Naive B cell (primary cell): ENCODE data around the gene TUBB2A. TPM values are rescaled to one million over a fixed set of nuclear protein-coding genes. Genes with fewer than 3 reads are reported as not detected.
"Not testable (repeated sequence)": the region's sequence is repeated elsewhere in the genome, so short reads cannot be mapped to it uniquely, and the experiment has no call there.

ENCODE experiments used
- ATAC-seq, 2 donors: fragments of 150-1000 bp; cut with Tn5 transposase; 2 replicates each; pipeline ENCODE4 v1.10.0; 2021; ENCODE audit warnings: low read depth in 2 of 2, mild to moderate bottlenecking in 2 of 2, moderate library complexity in 2 of 2
- DNase-seq: peaks from one replicate; pipeline ENCODE4 v3.0.0; 2022
- H3K27ac Mint-ChIP-seq, 6 donors: one replicate each; pipeline ENCODE4 v1.8.0; 2020 to 2022; ENCODE audit warnings: mild to moderate bottlenecking in 6 of 6, mixed read lengths in 6 of 6, moderate library complexity in 5 of 6, inconsistent platforms in 2 of 6
- H3K27me3 Mint-ChIP-seq, 3 donors: one replicate each; pipeline ENCODE4 v1.8.0; 2021 to 2022; ENCODE audit warnings: mixed read lengths in 3 of 3, mild to moderate bottlenecking in 1 of 3
- H3K36me3 Mint-ChIP-seq, 2 donors: one replicate each; pipeline ENCODE4 v1.8.0; 2020 to 2022; ENCODE audit warnings: mixed read lengths in 2 of 2, inconsistent platforms in 1 of 2, mild to moderate bottlenecking in 1 of 2
- H3K4me1 Mint-ChIP-seq, 3 donors: one replicate each; pipeline ENCODE4 v1.8.0; 2020 to 2022; ENCODE audit warnings: mixed read lengths in 3 of 3, inconsistent platforms in 1 of 3, mild to moderate bottlenecking in 1 of 3, moderate library complexity in 1 of 3
- H3K4me3 Mint-ChIP-seq, 8 donors: one replicate each; pipeline ENCODE4 v1.8.0; 2020 to 2022; ENCODE audit warnings: mild to moderate bottlenecking in 8 of 8, mixed read lengths in 8 of 8, moderate library complexity in 8 of 8, inconsistent platforms in 2 of 8
- H3K9me3 Mint-ChIP-seq, 7 donors: one replicate each; pipeline ENCODE4 v1.8.0; 2020 to 2022; ENCODE audit warnings: mixed read lengths in 7 of 7, mild to moderate bottlenecking in 5 of 7, inconsistent platforms in 2 of 7, moderate library complexity in 1 of 7
- polyA plus RNA-seq, 6 donors: library from polyadenylated mRNA; unstranded; fragments of 300-500 nt; fragmentation: Illumina TruSeq; gene quantifications; one replicate each; pipeline ENCODE4 v1.2.3, GENCODE V29; 2021; ENCODE audit warnings: low read depth in 6 of 6

TUBB2A gene
- polyA plus RNA-seq, 6 donors from 2014 or later: 2.5 to 7.9 (median 6.7) TPM

DNA sequence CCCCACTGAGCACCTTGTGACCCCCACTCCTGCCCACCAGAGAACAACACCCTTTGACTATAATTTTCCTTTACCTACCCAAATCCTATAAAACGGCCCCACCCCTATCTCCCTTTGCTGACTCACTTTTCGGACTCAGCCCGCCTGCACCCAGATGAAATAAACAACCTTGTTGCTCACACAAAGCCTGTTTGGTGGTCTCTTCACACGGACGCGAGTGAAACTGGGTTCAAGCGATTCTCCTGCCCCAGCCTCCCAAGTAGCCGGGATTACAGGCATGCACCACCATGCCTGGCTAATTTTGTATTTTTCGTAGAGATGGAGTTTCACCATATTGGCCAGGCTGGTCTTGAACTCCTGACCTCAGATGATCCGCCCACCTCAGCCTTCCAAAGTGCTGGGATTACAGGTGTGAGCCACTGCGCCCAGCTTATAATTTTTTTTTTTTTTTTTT, 16.3 kb upstream of the TUBB2A start:
- not testable (repeated sequence) for H3K9me3 Mint-ChIP-seq, DNase-seq, H3K4me1 Mint-ChIP-seq, H3K4me3 Mint-ChIP-seq, ATAC-seq, H3K36me3 Mint-ChIP-seq, H3K27ac Mint-ChIP-seq
- H3K27me3 Mint-ChIP-seq: peaks cover 17 to 36% (median 23%) of the 10 kb centered on the region in 3 donors

- not testable (repeated sequence) for H3K4me1 Mint-ChIP-seq, H3K4me3 Mint-ChIP-seq
Observed at GRCh38 chr6:3172789-3173188, 15.4 kb upstream of the TUBB2A start.

GRCh38 chr6:3171313-3172175, 14.2 kb upstream of the TUBB2A start:
- DNase-seq, H3K4me3 Mint-ChIP-seq, H3K27ac Mint-ChIP-seq, ATAC-seq, H3K9me3 Mint-ChIP-seq, H3K36me3 Mint-ChIP-seq, H3K4me1 Mint-ChIP-seq: not testable (repeated sequence)
- H3K27me3 Mint-ChIP-seq: peaks cover 11 to 45% (median 19%) of the 10 kb centered on the region in 3 donors

More at GRCh38 chr6:3172789-3173188, 15.4 kb upstream of the TUBB2A start:
- Mint-ChIP-seq H3K27ac (peak overlapping the region in 1 of 6 donors; percentile 58), H3K27me3 (peaks cover 13 to 32% (median 19%) of the 10 kb centered on the region in 3 donors)
- not testable (repeated sequence) for H3K36me3 Mint-ChIP-seq, H3K9me3 Mint-ChIP-seq, DNase-seq, ATAC-seq

DNA sequence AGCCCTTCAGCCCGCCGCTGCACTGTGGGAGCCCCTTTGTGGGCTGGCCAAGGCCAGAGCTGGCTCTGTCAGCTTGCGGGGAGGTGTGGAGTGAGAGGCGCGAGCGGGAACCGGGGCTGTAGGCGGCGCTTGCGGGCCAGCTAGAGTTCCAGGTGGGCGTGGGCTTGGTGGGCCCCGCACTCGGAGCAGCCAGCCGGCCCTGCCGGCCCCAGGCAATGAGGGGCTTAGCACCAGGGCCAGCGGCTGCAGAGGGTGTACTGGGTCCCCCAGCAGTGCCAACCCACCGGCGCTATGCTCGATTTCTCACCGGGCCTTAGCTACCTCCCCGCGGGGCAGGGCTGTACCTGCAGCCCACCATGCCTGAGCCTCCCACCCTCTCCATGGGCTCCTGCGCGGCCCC, 13.3 kb upstream of the TUBB2A start:
- DNase-seq, H3K4me1 Mint-ChIP-seq, H3K27ac Mint-ChIP-seq, H3K36me3 Mint-ChIP-seq, H3K9me3 Mint-ChIP-seq, ATAC-seq, H3K4me3 Mint-ChIP-seq: not testable (repeated sequence)
- H3K27me3 Mint-ChIP-seq: peaks cover 11 to 44% (median 11%) of the 10 kb centered on the region in 3 donors

DNA sequence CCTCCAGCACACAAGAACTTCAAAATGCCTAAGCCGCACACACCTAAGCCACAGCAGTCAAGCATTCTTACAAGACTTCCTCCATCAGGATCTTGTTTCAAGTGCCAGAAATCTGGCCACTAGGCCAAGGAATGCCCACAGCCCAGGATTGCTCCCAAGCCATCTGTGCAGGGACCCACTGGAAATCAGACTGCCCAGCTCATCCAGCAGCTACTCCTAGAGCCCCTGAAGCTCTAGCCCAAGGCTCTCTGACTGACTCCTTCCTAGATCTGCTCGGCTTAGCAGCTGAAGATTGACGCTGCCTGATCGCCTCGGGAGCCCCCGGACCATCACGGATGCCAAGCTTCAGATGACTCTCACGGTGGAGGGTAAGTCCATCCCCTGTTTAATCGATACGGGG, 10.7 kb upstream of the TUBB2A start:
- H3K4me1 Mint-ChIP-seq, ATAC-seq, DNase-seq, H3K4me3 Mint-ChIP-seq, H3K9me3 Mint-ChIP-seq, H3K36me3 Mint-ChIP-seq: not testable (repeated sequence)
- H3K27me3 Mint-ChIP-seq: peaks cover 0 to 29% (median 5%) of the 10 kb centered on the region in 3 donors
- peak overlapping the region in 1 of 6 donors; percentile 63 for H3K27ac Mint-ChIP-seq

DNA sequence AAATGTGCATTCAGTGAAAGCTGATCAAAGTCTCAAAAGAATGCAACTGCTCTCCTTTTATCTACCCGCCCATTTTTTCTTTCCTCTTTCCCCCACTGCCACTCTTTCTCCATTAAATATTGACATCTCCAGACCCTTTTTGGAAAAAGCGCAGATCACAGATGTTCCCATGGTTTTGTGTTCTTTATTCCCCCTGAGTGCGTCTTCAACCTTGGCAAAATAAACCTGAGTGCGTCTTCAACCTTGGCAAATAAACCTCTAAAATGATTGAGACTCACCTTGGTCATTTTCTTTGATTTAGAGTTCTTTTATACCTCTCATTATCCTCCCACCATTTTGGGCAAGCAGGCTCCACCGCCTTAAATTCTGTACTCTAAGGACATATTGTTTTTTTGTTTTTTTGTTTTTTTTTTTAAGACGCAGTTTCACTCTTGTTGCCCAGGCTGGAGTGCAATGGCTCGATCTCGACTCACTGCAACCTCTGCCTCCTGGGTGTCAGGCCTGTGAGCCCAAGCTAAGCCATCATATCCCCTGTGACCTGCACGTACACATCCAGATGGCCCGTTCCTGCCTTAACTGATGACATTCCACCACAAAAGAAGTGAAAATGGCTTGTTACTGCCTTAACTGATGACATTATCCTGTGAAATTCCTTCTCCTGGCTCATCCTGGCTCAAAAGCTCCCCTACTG, 9.3 kb upstream of the TUBB2A start:
- Mint-ChIP-seq H3K4me1 (peaks cover 15 to 18% (median 15%) of the 10 kb centered on the region in 3 donors), H3K4me3 (peak overlapping the region in 1 of 8 donors; percentile 65), H3K27me3 (peaks cover 0 to 17% (median 0%) of the 10 kb centered on the region in 3 donors)
- DNase-seq, H3K9me3 Mint-ChIP-seq, H3K36me3 Mint-ChIP-seq, H3K27ac Mint-ChIP-seq, ATAC-seq: not testable (repeated sequence)

DNA sequence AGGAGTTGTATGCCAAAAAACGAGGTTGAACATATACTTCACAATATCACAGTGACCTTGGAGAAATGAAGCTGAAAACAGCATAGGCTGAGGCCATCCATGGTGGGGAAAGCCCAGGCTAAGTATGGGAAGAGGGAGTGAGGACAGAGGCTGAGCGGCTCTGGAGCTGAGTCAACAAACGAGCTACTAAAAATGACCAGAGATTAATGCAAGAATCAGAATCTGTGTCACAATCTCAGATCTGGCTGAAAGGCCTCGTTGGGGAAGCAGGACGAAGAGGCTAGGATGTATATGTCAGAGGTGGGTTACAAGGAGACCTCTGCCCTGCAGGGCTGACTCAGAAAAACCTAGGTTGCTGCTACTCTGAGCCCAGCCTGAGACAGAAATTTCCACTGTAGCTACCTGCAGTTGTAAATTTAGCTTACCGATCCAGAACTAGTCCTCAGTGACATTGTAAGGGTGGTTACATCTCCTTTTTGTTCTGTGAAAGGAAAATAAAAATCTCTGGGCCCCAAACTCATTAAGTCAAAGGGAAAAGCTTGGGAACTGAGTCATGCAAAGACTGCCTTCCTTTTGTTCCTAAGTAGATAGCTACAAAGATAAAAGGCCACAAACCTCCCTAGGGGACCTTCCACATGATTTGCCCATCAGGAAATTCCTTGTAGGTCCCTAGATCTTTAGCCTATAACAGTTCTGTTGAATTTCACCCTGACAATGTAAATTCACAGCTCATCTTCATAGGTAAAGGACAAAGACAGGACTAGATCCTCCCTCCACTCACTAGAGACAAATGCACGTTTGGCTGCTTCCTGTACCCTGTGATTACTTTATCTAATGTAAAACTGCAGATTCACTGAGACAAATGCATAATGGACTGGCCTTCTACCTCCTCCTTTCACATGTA, 8.5 kb upstream of the TUBB2A start:
- Mint-ChIP-seq H3K4me3 (peak overlapping the region in 1 of 8 donors; percentile 10), H3K27ac (no peak overlapping the region), H3K36me3 (no peaks in the 10 kb centered on the region), H3K27me3 (peaks cover 0 to 17% (median 0%) of the 10 kb centered on the region in 3 donors), H3K4me1 (peaks cover 15 to 21% (median 18%) of the 10 kb centered on the region in 3 donors), H3K9me3 (no peaks in the 10 kb centered on the region)
- ATAC-seq: no peak
- DNase-seq: no peak

GRCh38 chr6:3164388-3164787, 7.0 kb upstream of the TUBB2A start:
- Mint-ChIP-seq H3K4me3 (peak overlapping the region in 4 of 8 donors; percentile 25 to 64 (median 60)), H3K27me3 (peaks cover 0 to 17% (median 0%) of the 10 kb centered on the region in 3 donors), H3K36me3 (no peaks in the 10 kb centered on the region), H3K4me1 (peaks cover 19 to 31% (median 28%) of the 10 kb centered on the region in 3 donors), H3K27ac (no peak overlapping the region), H3K9me3 (no peaks in the 10 kb centered on the region)
- DNase-seq (no peak), ATAC-seq (no peak)

DNA sequence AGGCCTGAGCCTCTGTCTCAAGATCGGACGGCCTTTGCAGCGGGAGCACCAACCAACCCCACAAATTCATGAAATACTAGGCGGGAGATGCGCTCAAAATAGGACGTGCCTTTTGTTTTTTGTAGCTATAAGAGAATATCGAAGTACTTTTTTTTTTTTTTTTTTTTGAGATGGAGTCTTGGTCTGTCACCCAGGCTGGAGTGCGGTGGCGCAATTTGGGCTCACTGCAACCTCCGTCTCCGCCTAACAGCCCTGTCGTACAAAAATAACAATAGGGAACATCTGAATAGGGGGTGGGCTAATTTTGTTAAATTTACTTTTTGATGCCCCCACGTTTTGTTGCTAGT, 5.9 kb upstream of the TUBB2A start:
- peaks cover 0 to 17% (median 0%) of the 10 kb centered on the region in 3 donors for H3K27me3 Mint-ChIP-seq
- H3K27ac Mint-ChIP-seq: peak overlapping the region in 3 of 6 donors; percentile 53 to 72 (median 72)
- peak; percentile 6 to 10 for ATAC-seq

DNA sequence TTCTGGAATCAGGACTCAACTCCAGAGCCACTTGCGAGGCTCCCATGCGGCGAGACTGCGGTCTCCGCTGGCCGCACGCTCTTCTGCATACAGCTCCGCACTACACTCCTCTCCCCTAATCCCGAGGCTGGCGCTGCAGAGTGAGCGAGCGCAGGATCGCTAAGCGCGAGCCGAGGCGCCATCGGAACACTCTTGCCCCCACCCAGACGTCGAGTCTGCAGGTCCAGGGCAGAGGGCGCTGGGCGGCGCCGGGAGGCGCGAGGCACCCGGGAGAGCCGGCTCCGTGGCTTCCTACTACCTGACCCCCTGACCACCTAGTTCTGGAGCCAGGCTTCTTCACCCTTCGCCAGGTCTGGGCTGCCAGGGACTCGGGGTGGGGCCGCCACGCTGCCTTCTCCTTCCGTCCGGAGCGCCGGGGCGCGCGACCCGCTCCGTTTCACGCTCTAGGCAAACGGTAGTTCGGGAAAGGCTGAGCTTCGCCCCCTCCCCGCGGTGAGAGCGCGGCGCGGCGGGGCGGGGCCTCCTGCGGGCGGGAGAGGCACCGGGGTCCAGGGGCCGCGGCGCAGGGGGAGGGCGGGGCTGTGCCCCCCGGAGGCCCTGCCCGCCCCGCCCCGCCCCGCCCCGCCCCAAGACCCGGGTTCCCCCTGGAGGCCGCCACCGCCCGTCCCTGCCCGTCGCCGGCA, 5.4 kb upstream of the TUBB2A start:
- peaks cover 23 to 33% (median 31%) of the 10 kb centered on the region in 3 donors for H3K4me1 Mint-ChIP-seq
- peak; percentile 59 for DNase-seq
- no peaks in the 10 kb centered on the region for H3K9me3 Mint-ChIP-seq
- peak; percentile 81 to 82 for ATAC-seq
- H3K4me3 Mint-ChIP-seq: peak overlapping the region; percentile 84 to 93 (median 88)
- H3K36me3 Mint-ChIP-seq: no peaks in the 10 kb centered on the region
- H3K27me3 Mint-ChIP-seq: peaks cover 0 to 15% (median 0%) of the 10 kb centered on the region in 3 donors
- H3K27ac Mint-ChIP-seq: peak overlapping the region in 4 of 6 donors; percentile 49 to 89 (median 79)

More for the DNA sequence above, 5.9 kb upstream of the TUBB2A start:
- no peak for DNase-seq
- no peaks in the 10 kb centered on the region for H3K36me3 Mint-ChIP-seq
- peaks cover 20 to 31% (median 30%) of the 10 kb centered on the region in 3 donors for H3K4me1 Mint-ChIP-seq
- peak overlapping the region; percentile 84 to 93 (median 88) for H3K4me3 Mint-ChIP-seq
- H3K9me3 Mint-ChIP-seq: no peaks in the 10 kb centered on the region

DNA sequence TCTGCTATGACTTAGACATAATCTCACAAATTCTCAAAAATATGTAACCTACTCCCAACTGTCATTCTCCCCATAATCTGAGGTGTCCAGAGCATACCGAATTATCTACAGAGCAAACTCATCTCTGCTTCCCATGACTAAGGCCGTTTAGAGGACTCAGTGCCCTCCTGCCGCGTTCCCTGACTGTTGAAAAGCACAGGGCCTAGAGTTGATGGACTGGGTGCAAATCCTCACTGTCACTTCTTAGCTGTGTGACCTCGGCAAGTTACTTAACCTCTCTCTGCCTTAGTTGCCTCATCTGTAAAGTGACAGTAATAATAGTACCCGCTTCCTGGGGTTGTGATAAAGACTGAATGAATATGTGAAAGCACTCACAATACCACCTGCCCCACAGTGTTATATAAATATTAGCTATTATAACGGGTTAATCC, 4.7 kb upstream of the TUBB2A start:
- Mint-ChIP-seq H3K4me3 (peak overlapping the region; percentile 25 to 88 (median 84)), H3K27me3 (peaks cover 0 to 8% (median 0%) of the 10 kb centered on the region in 3 donors)

More for the DNA sequence above, 4.7 kb upstream of the TUBB2A start:
- H3K4me1 Mint-ChIP-seq: peaks cover 23 to 33% (median 31%) of the 10 kb centered on the region in 3 donors
- no peaks in the 10 kb centered on the region for H3K9me3 Mint-ChIP-seq
- no peak for ATAC-seq
- no peak overlapping the region for H3K27ac Mint-ChIP-seq
- DNase-seq: no peak
- no peaks in the 10 kb centered on the region for H3K36me3 Mint-ChIP-seq
